ENCODE measurements around the gene STRN4. TPM values are rescaled to one million over a fixed set of nuclear protein-coding genes. Genes with fewer than 3 reads are reported as not detected.

The STRN4 gene
- total and polyA plus RNA-seq, 4 donors = 9.5 to 29.9 (median 24.8) TPM

DNA sequence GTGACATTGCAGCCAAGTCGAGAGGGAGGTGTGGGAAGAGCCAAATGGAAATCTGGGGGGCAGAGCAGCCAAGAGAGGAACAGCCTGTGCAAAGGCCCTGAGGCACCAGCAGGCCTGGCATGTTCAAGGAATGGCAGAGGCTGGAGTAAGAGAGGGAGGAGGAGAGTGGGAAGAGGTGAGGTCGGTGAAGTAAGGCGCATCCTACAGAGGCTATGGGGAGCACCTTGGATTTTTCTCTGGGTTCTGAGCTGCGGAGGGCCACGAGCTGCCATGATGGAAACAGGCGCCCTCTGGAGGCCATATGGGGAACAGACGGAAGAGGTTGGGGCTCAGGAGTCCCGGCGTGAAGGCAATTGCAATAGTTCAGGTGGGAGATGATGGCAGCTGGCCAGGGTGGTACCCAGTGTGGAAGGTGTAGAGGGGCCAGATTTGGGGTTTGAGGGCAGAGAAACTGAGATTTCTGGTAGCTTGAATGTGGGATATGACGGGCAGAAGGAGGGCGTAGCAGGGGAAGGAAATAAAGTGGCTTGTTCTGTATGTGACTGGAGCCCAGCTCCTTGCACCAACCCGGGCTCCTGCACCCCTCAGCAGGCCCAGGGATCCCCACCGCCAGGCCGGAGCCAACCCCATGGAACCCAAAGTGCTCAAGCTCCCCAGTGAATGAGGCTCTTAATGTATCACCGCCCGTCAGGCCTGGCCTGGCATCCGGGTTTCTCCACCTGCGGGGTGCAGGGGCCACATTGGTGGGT, 20.5 kb upstream of the STRN4 start:
- TF ChIP-seq, protein P1, sequence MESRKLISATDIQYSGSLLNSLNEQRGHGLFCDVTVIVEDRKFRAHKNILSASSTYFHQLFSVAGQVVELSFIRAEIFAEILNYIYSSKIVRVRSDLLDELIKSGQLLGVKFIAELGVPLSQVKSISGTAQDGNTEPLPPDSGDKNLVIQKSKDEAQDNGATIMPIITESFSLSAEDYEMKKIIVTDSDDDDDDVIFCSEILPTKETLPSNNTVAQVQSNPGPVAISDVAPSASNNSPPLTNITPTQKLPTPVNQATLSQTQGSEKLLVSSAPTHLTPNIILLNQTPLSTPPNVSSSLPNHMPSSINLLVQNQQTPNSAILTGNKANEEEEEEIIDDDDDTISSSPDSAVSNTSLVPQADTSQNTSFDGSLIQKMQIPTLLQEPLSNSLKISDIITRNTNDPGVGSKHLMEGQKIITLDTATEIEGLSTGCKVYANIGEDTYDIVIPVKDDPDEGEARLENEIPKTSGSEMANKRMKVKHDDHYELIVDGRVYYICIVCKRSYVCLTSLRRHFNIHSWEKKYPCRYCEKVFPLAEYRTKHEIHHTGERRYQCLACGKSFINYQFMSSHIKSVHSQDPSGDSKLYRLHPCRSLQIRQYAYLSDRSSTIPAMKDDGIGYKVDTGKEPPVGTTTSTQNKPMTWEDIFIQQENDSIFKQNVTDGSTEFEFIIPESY (IDR thresholded peaks at IDR 0.05) = no peak
- TF ChIP-seq GABPA (IDR thresholded peaks at IDR 0.05 in 1 of 2, conservative IDR thresholded peaks at IDR 0.05 in 1 of 2) (no peak), YY1 (IDR thresholded peaks at IDR 0.05) (no peak), HNF4G (IDR thresholded peaks at IDR 0.05) (no peak), RAD21 (IDR thresholded peaks at IDR 0.05) (peak; percentile 25 to 66), SP1 (IDR thresholded peaks at IDR 0.05) (no peak), EGR1 (IDR thresholded peaks at IDR 0.05; ENCODE audit: low read depth in 2 of 2) (no peak), FOXA2 (IDR thresholded peaks at IDR 0.05) (no peak)
- TF ChIP-seq, protein P2, sequence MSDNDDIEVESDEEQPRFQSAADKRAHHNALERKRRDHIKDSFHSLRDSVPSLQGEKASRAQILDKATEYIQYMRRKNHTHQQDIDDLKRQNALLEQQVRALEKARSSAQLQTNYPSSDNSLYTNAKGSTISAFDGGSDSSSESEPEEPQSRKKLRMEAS (IDR thresholded peaks at IDR 0.05) = no peak
- TF ChIP-seq, protein P3, sequence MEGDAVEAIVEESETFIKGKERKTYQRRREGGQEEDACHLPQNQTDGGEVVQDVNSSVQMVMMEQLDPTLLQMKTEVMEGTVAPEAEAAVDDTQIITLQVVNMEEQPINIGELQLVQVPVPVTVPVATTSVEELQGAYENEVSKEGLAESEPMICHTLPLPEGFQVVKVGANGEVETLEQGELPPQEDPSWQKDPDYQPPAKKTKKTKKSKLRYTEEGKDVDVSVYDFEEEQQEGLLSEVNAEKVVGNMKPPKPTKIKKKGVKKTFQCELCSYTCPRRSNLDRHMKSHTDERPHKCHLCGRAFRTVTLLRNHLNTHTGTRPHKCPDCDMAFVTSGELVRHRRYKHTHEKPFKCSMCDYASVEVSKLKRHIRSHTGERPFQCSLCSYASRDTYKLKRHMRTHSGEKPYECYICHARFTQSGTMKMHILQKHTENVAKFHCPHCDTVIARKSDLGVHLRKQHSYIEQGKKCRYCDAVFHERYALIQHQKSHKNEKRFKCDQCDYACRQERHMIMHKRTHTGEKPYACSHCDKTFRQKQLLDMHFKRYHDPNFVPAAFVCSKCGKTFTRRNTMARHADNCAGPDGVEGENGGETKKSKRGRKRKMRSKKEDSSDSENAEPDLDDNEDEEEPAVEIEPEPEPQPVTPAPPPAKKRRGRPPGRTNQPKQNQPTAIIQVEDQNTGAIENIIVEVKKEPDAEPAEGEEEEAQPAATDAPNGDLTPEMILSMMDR (IDR thresholded peaks at IDR 0.05; ENCODE audit: low read depth, low read length, missing input control) = peak; percentile 53
- TF ChIP-seq, protein P4, sequence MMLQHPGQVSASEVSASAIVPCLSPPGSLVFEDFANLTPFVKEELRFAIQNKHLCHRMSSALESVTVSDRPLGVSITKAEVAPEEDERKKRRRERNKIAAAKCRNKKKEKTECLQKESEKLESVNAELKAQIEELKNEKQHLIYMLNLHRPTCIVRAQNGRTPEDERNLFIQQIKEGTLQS (IDR thresholded peaks at IDR 0.05) = no peak
- H3K9ac ChIP-seq (ENCODE audit: low read depth in 1 of 2, low read length in 2 of 2) = no peak overlapping the region
- 64% methylated on average over 18 of the region's 18 CpGs for whole genome bisulfite sequencing

DNA sequence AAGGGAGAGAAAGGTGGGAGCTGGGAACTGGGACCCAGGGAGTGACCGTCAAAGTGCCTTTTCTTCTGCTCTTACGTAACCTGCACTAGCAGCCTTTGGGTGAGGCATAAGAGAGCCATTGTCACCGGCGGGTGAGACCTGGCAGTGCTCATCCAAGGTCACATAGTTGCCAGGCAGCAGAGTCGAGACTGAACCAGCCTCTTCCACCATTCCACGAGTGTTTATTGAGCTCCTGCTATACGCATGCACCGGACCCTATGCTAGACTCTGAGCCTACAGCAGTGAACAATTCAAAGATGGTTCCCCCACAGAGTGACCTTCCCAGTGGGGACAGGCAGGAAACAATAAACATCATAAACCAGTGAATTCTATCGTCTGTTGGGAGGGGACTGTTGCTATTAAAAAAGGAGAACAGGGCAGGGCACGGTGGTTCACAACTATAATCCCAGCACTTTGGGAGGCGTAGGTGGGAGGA, 18.6 kb upstream of the STRN4 start:
- H3K4me3 ChIP-seq (ENCODE audit: low read depth in 1 of 3, low read length in 3 of 3) = no peak overlapping the region
- DNase-seq (ENCODE audit: low spot score) = no peak
- no peak overlapping the region for H3K27ac ChIP-seq (ENCODE audit: low read depth in 1 of 2, low read length in 2 of 2)
- no peaks in the 10 kb centered on the region for H3K27me3 ChIP-seq (ENCODE audit: control insufficient read depth in 4 of 4, insufficient read depth in 4 of 4, low read length in 3 of 4)
- H3K4me1 ChIP-seq (ENCODE audit: control insufficient read depth in 4 of 4, insufficient read depth in 4 of 4, low read length in 3 of 4) = peaks cover 0 to 5% (median 3%) of the 10 kb centered on the region in 4 donors
- WGBS = 61% methylated on average over 11 of the region's 11 CpGs
- H3K36me3 ChIP-seq (ENCODE audit: control insufficient read depth in 4 of 4, insufficient read depth in 3 of 4, low read depth in 1 of 4, low read length in 3 of 4) = no peaks in the 10 kb centered on the region
- TF ChIP-seq RXRA (IDR thresholded peaks at IDR 0.05) = no peak
- TF ChIP-seq, protein P5, sequence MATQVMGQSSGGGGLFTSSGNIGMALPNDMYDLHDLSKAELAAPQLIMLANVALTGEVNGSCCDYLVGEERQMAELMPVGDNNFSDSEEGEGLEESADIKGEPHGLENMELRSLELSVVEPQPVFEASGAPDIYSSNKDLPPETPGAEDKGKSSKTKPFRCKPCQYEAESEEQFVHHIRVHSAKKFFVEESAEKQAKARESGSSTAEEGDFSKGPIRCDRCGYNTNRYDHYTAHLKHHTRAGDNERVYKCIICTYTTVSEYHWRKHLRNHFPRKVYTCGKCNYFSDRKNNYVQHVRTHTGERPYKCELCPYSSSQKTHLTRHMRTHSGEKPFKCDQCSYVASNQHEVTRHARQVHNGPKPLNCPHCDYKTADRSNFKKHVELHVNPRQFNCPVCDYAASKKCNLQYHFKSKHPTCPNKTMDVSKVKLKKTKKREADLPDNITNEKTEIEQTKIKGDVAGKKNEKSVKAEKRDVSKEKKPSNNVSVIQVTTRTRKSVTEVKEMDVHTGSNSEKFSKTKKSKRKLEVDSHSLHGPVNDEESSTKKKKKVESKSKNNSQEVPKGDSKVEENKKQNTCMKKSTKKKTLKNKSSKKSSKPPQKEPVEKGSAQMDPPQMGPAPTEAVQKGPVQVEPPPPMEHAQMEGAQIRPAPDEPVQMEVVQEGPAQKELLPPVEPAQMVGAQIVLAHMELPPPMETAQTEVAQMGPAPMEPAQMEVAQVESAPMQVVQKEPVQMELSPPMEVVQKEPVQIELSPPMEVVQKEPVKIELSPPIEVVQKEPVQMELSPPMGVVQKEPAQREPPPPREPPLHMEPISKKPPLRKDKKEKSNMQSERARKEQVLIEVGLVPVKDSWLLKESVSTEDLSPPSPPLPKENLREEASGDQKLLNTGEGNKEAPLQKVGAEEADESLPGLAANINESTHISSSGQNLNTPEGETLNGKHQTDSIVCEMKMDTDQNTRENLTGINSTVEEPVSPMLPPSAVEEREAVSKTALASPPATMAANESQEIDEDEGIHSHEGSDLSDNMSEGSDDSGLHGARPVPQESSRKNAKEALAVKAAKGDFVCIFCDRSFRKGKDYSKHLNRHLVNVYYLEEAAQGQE (IDR thresholded peaks at IDR 0.05) = no peak
- TF ChIP-seq, protein P2 (IDR thresholded peaks at IDR 0.05) = no peak
- TF ChIP-seq TAF1 (conservative IDR thresholded peaks at IDR 0.05) = no peak
- no peak for TF ChIP-seq FOXA2 (IDR thresholded peaks at IDR 0.05)
- TF ChIP-seq, protein P1 (IDR thresholded peaks at IDR 0.05) = no peak
- no peak for TF ChIP-seq RAD21 (IDR thresholded peaks at IDR 0.05)
- TF ChIP-seq JUND (IDR thresholded peaks at IDR 0.05) = no peak
- TF ChIP-seq GABPA (IDR thresholded peaks at IDR 0.05 in 1 of 2, conservative IDR thresholded peaks at IDR 0.05 in 1 of 2) = no peak
- TF ChIP-seq HNF4G (IDR thresholded peaks at IDR 0.05) = no peak
- TF ChIP-seq FOXA1 (IDR thresholded peaks at IDR 0.05) = no peak
- no peak for TF ChIP-seq HNF4A (conservative IDR thresholded peaks at IDR 0.05)
- TF ChIP-seq, protein P3 (IDR thresholded peaks at IDR 0.05; ENCODE audit: low read depth, low read length, missing input control) = no peak
- TF ChIP-seq SP1 (IDR thresholded peaks at IDR 0.05) = no peak
- TF ChIP-seq EGR1 (IDR thresholded peaks at IDR 0.05; ENCODE audit: low read depth in 2 of 2) = no peak
- TF ChIP-seq YY1 (IDR thresholded peaks at IDR 0.05) = no peak
- no peak overlapping the region for H3K9ac ChIP-seq (ENCODE audit: low read depth in 1 of 2, low read length in 2 of 2)
- H3K9me3 ChIP-seq (ENCODE audit: control insufficient read depth in 4 of 4, low read length in 3 of 4) = no peaks in the 10 kb centered on the region

More for the DNA sequence above, 20.5 kb upstream of the STRN4 start:
- peaks cover 0 to 6% (median 5%) of the 10 kb centered on the region in 4 donors for H3K4me1 ChIP-seq (ENCODE audit: control insufficient read depth in 4 of 4, insufficient read depth in 4 of 4, low read length in 3 of 4)
- no peaks in the 10 kb centered on the region for H3K9me3 ChIP-seq (ENCODE audit: control insufficient read depth in 4 of 4, low read length in 3 of 4)
- H3K4me3 ChIP-seq (ENCODE audit: low read depth in 1 of 3, low read length in 3 of 3) = no peak overlapping the region
- no peak overlapping the region for H3K27ac ChIP-seq (ENCODE audit: low read depth in 1 of 2, low read length in 2 of 2)
- peak; percentile 66 for DNase-seq (ENCODE audit: low spot score)
- H3K27me3 ChIP-seq (ENCODE audit: control insufficient read depth in 4 of 4, insufficient read depth in 4 of 4, low read length in 3 of 4) = no peaks in the 10 kb centered on the region
- H3K36me3 ChIP-seq (ENCODE audit: control insufficient read depth in 4 of 4, insufficient read depth in 3 of 4, low read depth in 1 of 4, low read length in 3 of 4) = no peaks in the 10 kb centered on the region

All from liver (tissue), 9 donors.